Erythroblast (primary cell): ENCODE measurements around the gene GRM7.

Experiments
- GATA1 ChIP-seq: IDR thresholded peaks from 2 replicates; pipeline ENCODE4 v1.6.1; 2011; ENCODE audit warnings: low read depth, mild to moderate bottlenecking, control low read depth, low read length, moderate library complexity
- POLR2A ChIP-seq: IDR thresholded peaks from 2 replicates; pipeline ENCODE4 v1.6.1; 2011; ENCODE audit warnings: mild to moderate bottlenecking, low read length

GRCh38 chr3:7433073-7433472 lies 572.2 kb downstream of the GRM7 start:
- TF ChIP-seq POLR2A (no peak), GATA1 (no peak)
